Cardiac septum (tissue), 1 donor: ENCODE results near the gene ING5. TPM values are rescaled to one million over a fixed set of nuclear protein-coding genes. Genes with fewer than 3 reads are reported as not detected.

ENCODE experiments used
- DNase-seq: peaks from one replicate; pipeline ENCODE4 v3.0.0-alpha.2; 2020; ENCODE audit warnings: low spot score
- intact Hi-C: fragments of 100-400 bp; cut with DNase I; formaldehyde crosslinking; loops from one replicate; pipeline ENCODE4 v1.14.0; 2022
- total RNA-seq: library from RNA; stranded (reverse); fragmentation: NEBNext Ultra II Directional; extraction: Animal tissue kit (Norgen Biotek cat#: 25700); gene quantifications from one replicate; pipeline ENCODE4 v1.2.1, GENCODE V29; 2021
- donor health status: DM: no; HTN: no; CAD: no.

The ING5 gene
- total RNA-seq, 1 donor from 2014 or later: 14.9 TPM

- intact Hi-C loops: no loop called here
- DNase-seq: no peak
Measured at GRCh38 chr2:241770185-241770935, 68.5 kb downstream of the ING5 start.

DNA sequence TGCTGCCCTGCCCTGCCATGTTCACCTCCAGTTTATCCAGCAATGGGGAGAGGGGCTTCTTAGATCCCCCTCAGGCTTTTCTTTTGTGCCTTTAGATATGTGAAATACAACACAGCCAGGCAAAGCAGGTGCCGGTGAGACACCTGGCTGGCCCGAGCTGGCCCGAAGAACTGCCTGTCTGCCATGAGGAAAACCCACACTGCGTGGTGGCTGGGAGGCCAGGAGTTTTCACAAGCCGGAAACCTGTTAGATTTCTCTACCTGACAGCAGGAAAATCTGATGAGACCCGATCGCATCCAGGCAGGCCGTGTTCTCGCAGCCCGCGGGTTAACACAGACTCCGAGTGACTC is 69.1 kb downstream of the ING5 start:
- intact Hi-C loops: no loop called here
- no peak for DNase-seq

- intact Hi-C loops: no loop called here
- peak; percentile 65 for DNase-seq
Measured at GRCh38 chr2:241771286-241772062, 69.6 kb downstream of the ING5 start.

DNA sequence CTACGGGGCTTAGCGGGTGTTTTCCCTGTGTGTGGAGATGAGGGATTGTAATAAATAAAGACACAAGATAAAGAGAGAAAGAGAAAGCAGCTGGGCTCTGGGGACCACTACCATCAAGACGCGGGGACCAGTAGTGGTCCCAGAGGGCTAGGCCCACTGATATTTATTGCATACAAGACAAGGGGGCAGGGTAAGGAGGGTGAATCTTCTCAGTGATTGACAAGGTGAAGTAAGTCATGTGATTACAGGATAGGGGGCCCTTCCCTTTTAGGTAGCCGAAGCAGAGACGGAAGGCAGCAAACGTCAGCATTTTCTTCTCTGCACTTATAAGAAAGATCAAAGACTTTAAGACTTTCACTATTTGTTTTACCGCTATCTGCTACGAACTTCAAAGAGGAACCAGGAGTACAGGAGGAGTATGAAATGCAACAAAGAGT is 70.2 kb downstream of the ING5 start:
- no peak for DNase-seq
- intact Hi-C loops: no loop called here

- DNase-seq: no peak
- intact Hi-C loops: no loop called here
Measured at GRCh38 chr2:241773511-241774418, 71.9 kb downstream of the ING5 start.

- intact Hi-C loops: no loop called here
- no peak for DNase-seq
Measured at GRCh38 chr2:241774419-241775222, 72.8 kb downstream of the ING5 start.

- no peak for DNase-seq
Measured at GRCh38 chr2:241775223-241776177, 73.7 kb downstream of the ING5 start.

DNA sequence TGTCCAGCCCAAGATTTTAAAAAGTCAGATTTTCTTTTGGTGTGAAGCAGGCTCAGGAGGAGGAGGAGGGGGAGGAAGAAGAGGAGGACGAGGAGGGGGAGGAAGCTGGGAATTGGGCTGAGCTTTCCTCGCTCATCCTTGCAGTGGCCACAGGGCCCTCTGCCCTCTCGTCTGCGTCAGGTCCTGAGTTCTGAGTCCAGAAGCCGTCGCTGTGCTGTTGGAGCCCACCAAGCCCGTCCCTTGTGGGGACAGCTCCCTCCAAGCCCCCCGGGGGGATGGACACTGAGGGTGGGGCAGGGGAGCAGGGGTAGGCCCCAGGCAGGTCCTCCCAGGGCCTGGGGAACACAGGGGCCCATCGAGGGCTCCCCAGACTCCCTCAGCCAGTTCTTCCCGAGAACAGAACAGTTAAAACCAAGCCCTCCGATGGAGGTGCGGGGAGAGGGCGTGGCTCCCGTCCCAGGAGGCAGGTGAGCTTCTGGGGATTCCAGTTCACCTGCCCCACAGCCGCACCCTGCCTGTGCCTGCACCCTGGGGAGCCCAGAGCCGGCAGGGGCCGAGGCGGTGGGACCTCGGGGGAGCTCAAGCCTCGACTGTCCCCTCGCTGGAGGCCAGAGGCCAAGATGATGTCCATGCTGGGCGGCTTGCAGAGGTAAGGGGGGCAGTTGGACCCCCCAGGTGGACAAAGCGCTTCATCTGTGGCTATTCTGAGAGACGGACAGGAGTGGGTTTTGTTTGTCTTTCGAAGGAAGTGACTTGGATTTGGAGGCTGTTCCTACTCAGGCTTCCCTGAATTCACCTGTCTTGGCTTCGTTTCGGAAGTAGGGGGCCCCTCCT is 74.7 kb downstream of the ING5 start, which contains the start of gene GAL3ST2:
Gene GAL3ST2, plus strand, starts transcription at position 487 of the 834 bp plus-strand sequence. Its CDS starts 134 bp downstream, at position 621.
- DNase-seq: no peak
- intact Hi-C loops: no loop called here

More at GRCh38 chr2:241775223-241776177, 73.7 kb downstream of the ING5 start:
- intact Hi-C loops: no loop called here

- intact Hi-C loops: no loop called here
Measured at GRCh38 chr2:241777170-241777685, 75.4 kb downstream of the ING5 start.

DNA sequence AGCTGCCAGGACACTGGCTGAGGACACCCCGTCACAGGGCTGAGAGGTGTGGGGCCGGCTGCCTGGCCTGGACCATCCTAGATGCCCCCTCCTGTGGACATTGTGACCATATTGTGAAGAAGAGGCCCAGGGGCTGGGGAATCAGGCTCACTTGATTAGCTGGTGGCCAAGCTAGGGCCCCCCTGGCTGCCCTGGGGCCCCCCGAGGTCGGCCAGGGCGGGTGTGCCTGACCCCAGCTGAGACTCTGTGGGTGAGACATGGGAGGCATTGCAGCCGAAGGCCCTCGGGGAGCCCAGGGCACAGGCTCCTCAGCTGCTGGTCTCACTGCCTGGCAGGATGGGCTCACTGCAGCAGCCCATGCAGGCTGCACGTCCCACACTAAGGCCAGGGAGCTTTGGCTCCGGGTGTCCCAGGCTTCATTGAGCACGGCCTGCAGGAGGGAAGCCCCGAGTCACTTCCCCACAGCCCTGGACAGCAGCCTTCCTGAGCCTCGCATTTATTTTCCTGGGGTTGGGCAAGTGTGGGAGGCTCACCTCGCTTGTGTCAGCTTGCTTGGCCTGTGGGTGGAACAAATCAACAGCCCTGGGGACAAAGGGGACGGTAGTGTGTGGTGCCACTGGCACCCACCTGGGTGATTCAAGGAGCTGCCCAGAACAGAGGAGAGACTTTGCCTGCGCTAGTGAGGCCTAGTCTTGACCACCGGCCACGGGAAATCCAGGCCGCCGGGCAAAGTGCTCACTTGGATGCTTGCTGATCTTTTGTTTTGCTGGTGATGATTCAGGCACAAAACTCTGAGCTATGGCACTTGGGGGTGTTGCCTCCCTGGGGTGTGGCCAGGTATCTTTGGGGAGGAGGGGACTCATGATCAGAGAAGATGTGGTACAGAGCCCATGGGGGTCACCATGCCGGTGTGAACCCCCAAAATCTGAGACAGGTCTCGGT is 76.1 kb downstream of the ING5 start:
- DNase-seq: no peak
- intact Hi-C loops: no loop called here

More at GRCh38 chr2:241777170-241777685, 75.4 kb downstream of the ING5 start:
- no peak for DNase-seq

Other genes with a start within 250 kb of the ING5 start
- 95.9 TPM for gene STK25, start 193.5 kb upstream of the ING5 start, total RNA-seq
- 4.5 TPM for gene BOK, start 143.3 kb upstream of the ING5 start, total RNA-seq
- 73.2 TPM for gene THAP4, start 64.9 kb upstream of the ING5 start, total RNA-seq
- gene ATG4B, start 64.3 kb upstream of the ING5 start, total RNA-seq: 46.4 TPM
- gene DTYMK, start 15.2 kb upstream of the ING5 start, total RNA-seq: 10.5 TPM
- 15.7 TPM for gene D2HGDH, start 32.6 kb downstream of the ING5 start, total RNA-seq
- gene GAL3ST2, start 74.8 kb downstream of the ING5 start, total RNA-seq: not detected
- gene NEU4, start 107.2 kb downstream of the ING5 start, total RNA-seq: not detected
- 2.0 TPM for gene PDCD1, start 156.9 kb downstream of the ING5 start, total RNA-seq
- gene RTP5, start 167.7 kb downstream of the ING5 start, total RNA-seq: 0.08 TPM